ENCODE data around the gene ARL13A. TPM values are rescaled to one million over a fixed set of nuclear protein-coding genes. Genes with fewer than 3 reads are reported as not detected.

ARL13A gene
- polyA plus RNA-seq (2013, experiment 1 of 2), result not detected
- polyA plus RNA-seq (2013, experiment 2 of 2), result not detected

DNA sequence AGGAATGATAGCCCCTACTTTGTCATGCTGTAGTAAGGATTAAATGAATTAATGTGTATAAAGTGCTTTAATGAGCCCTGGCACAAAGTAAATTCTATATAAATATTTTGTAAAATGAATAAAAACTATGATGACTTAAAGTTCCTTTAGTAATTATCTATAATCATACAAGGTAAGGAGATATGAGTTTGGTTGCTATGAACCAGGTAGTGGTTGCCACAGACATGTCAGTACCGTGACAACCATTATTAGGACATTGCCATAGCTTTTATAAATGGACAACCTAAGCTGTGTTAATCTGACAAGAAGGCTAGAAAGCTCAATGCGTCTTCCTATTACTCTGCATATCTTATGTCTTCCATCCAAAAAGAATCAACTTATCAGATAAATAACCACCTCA is at the start of gene ARL13A:
Gene ARL13A, plus strand, starts transcription at position 301 of the 400 bp plus-strand sequence. CDS start 3,982 bp downstream, outside the sequence.
- H3K27ac ChIP-seq (ENCODE audit: low read depth, low read length, severe bottlenecking), result no peak within 1 kb of the TSS
- WGBS, 2 experiments (ENCODE audit: insufficient coverage in 2 of 2), result 100% methylated on average over 1 of the region's 2 CpGs; no CpG with 5 or more reads in 1 of the 2 experiments
- no peaks in the 10 kb centered on the region for H3K9me3 ChIP-seq (ENCODE audit: control insufficient read depth, low read length)
- H3K4me3 ChIP-seq (ENCODE audit: extremely low read depth, insufficient read depth, low read length, poor library complexity, severe bottlenecking), result no peak within 1 kb of the TSS
- no peaks in the 10 kb centered on the region for H3K4me1 ChIP-seq (ENCODE audit: control insufficient read depth, insufficient read depth, low read length, poor library complexity, severe bottlenecking)
- H3K36me3 ChIP-seq (ENCODE audit: control insufficient read depth, insufficient read depth, low read length), result no peaks in the 10 kb centered on the region

DNA sequence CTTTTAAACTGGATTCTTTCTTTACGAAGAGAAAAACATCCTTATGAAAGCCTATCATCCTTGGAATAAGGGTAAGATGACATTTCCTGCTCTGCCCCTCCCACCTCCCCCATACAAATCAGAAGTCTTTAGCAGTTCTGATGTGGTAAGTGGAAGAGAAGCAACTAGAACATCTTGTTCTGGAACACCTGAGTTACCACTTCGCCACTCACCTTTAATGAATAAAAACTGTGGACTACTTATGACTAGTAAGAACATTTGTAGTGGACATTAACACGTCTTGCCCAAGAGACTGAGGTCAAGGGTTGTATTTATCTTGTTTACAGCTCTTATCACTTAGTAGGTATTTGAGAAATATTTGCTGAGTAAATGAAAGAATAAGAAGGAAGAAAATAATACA is 45.1 kb upstream of the ARL13A start:
- H3K9me3 ChIP-seq (ENCODE audit: control insufficient read depth, low read length), result no peaks in the 10 kb centered on the region
- no peaks in the 10 kb centered on the region for H3K4me1 ChIP-seq (ENCODE audit: control insufficient read depth, insufficient read depth, low read length, poor library complexity, severe bottlenecking)
- WGBS, 2 experiments (ENCODE audit: insufficient coverage in 2 of 2), result no CpG with 5 or more reads among the region's 3 CpGs
- no peak overlapping the region for H3K4me3 ChIP-seq (ENCODE audit: extremely low read depth, insufficient read depth, low read length, poor library complexity, severe bottlenecking)
- H3K36me3 ChIP-seq (ENCODE audit: control insufficient read depth, insufficient read depth, low read length), result no peaks in the 10 kb centered on the region
- H3K27ac ChIP-seq (ENCODE audit: low read depth, low read length, severe bottlenecking), result no peak overlapping the region

GRCh38 chrX:100926453-100926852 is 43.1 kb upstream of the ARL13A start:
- WGBS, 2 experiments (ENCODE audit: insufficient coverage in 2 of 2), result no CpG with 5 or more reads among the region's 2 CpGs
- no peaks in the 10 kb centered on the region for H3K4me1 ChIP-seq (ENCODE audit: control insufficient read depth, insufficient read depth, low read length, poor library complexity, severe bottlenecking)

GRCh38 chrX:100928660-100929613 is 40.6 kb upstream of the ARL13A start, which contains the start of gene XKRX:
XKRX (minus strand) TSS chrX:100928917; CDS start chrX:100928304, 613 bp downstream.
- Histone ChIP-seq H3K27ac (ENCODE audit: low read depth, low read length, severe bottlenecking) (no peak within 1 kb of the TSS), H3K4me1 (ENCODE audit: control insufficient read depth, insufficient read depth, low read length, poor library complexity, severe bottlenecking) (no peaks in the 10 kb centered on the region), H3K4me3 (ENCODE audit: extremely low read depth, insufficient read depth, low read length, poor library complexity, severe bottlenecking) (peak within 1 kb of the TSS; percentile 28), H3K36me3 (ENCODE audit: control insufficient read depth, insufficient read depth, low read length) (no peaks in the 10 kb centered on the region), H3K9me3 (ENCODE audit: control insufficient read depth, low read length) (peaks cover 4% of the 10 kb centered on the region)
- WGBS, 2 experiments (ENCODE audit: insufficient coverage in 2 of 2), result 0 to 1% methylated on average over 20 to 21 of the region's 51 CpGs

More at GRCh38 chrX:100926453-100926852, 43.1 kb upstream of the ARL13A start:
- Histone ChIP-seq H3K9me3 (ENCODE audit: control insufficient read depth, low read length) (peaks cover 3% of the 10 kb centered on the region), H3K36me3 (ENCODE audit: control insufficient read depth, insufficient read depth, low read length) (no peaks in the 10 kb centered on the region), H3K4me3 (ENCODE audit: extremely low read depth, insufficient read depth, low read length, poor library complexity, severe bottlenecking) (no peak overlapping the region), H3K27ac (ENCODE audit: low read depth, low read length, severe bottlenecking) (no peak overlapping the region)

GRCh38 chrX:100931218-100931924 is 38.1 kb upstream of the ARL13A start:
- WGBS, 2 experiments (ENCODE audit: insufficient coverage in 2 of 2), result 100% methylated on average over 1 of the region's 4 CpGs

DNA sequence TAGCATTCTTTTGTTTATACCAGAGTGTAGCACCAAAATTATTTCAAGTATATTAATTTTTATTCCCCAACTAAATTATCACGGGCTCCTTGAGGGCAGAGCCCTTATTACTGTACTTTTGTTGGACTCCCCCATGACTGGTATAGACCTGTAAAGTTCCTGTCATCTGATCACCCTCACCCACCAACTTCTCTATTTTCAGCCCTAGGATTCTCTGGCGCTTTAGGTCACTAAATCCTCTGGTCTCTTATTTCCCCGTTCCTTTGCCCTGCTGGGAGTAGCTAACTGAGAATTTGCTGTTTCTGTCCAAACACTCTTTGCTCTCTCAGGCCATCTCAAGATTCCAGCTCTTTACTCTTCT is 37.6 kb upstream of the ARL13A start:
- WGBS, 2 experiments (ENCODE audit: insufficient coverage in 2 of 2), result 100% methylated on average over 1 of the region's 3 CpGs; no CpG with 5 or more reads in 1 of the 2 experiments
- no peak overlapping the region for H3K27ac ChIP-seq (ENCODE audit: low read depth, low read length, severe bottlenecking)
- H3K4me1 ChIP-seq (ENCODE audit: control insufficient read depth, insufficient read depth, low read length, poor library complexity, severe bottlenecking), result no peaks in the 10 kb centered on the region
- no peak overlapping the region for H3K4me3 ChIP-seq (ENCODE audit: extremely low read depth, insufficient read depth, low read length, poor library complexity, severe bottlenecking)
- H3K36me3 ChIP-seq (ENCODE audit: control insufficient read depth, insufficient read depth, low read length), result no peaks in the 10 kb centered on the region
- peaks cover 4% of the 10 kb centered on the region for H3K9me3 ChIP-seq (ENCODE audit: control insufficient read depth, low read length)

More at GRCh38 chrX:100931218-100931924, 38.1 kb upstream of the ARL13A start:
- Histone ChIP-seq H3K4me1 (ENCODE audit: control insufficient read depth, insufficient read depth, low read length, poor library complexity, severe bottlenecking) (no peaks in the 10 kb centered on the region), H3K27ac (ENCODE audit: low read depth, low read length, severe bottlenecking) (no peak overlapping the region), H3K36me3 (ENCODE audit: control insufficient read depth, insufficient read depth, low read length) (no peaks in the 10 kb centered on the region), H3K9me3 (ENCODE audit: control insufficient read depth, low read length) (peaks cover 4% of the 10 kb centered on the region), H3K4me3 (ENCODE audit: extremely low read depth, insufficient read depth, low read length, poor library complexity, severe bottlenecking) (no peak overlapping the region)

DNA sequence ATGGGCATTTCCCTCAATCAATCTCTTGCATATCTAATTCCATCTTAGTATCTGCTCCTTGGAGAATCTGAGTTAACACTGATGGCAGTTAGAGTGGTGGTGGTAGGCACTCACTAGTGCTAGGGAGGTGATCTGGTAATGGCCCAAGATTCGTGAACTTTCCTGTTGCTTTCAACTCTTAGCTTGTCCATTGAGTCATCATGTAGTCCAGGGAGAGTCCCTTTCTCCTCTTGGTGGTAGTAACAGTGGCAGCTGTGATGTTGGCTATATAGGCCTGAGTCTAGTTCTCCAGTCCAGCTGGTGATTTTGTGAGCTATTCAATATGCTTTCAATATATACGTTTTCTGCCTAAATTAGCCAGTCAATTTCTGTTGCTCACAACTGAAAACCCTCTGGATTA is 33.7 kb upstream of the ARL13A start:
- H3K4me1 ChIP-seq (ENCODE audit: control insufficient read depth, insufficient read depth, low read length, poor library complexity, severe bottlenecking), result no peaks in the 10 kb centered on the region
- peaks cover 4% of the 10 kb centered on the region for H3K9me3 ChIP-seq (ENCODE audit: control insufficient read depth, low read length)
- H3K27ac ChIP-seq (ENCODE audit: low read depth, low read length, severe bottlenecking), result no peak overlapping the region
- WGBS, 2 experiments (ENCODE audit: insufficient coverage in 2 of 2), result 67 to 83% methylated on average over 1 of the region's 2 CpGs
- H3K36me3 ChIP-seq (ENCODE audit: control insufficient read depth, insufficient read depth, low read length), result no peaks in the 10 kb centered on the region
- no peak overlapping the region for H3K4me3 ChIP-seq (ENCODE audit: extremely low read depth, insufficient read depth, low read length, poor library complexity, severe bottlenecking)

- 33% methylated on average over 1 of the region's 4 CpGs; no CpG with 5 or more reads in 1 of the 2 experiments for WGBS, 2 experiments (ENCODE audit: insufficient coverage in 2 of 2)
- Histone ChIP-seq H3K27ac (ENCODE audit: low read depth, low read length, severe bottlenecking) (no peak overlapping the region), H3K36me3 (ENCODE audit: control insufficient read depth, insufficient read depth, low read length) (no peaks in the 10 kb centered on the region), H3K4me1 (ENCODE audit: control insufficient read depth, insufficient read depth, low read length, poor library complexity, severe bottlenecking) (no peaks in the 10 kb centered on the region), H3K4me3 (ENCODE audit: extremely low read depth, insufficient read depth, low read length, poor library complexity, severe bottlenecking) (no peak overlapping the region), H3K9me3 (ENCODE audit: control insufficient read depth, low read length) (no peaks in the 10 kb centered on the region)
Measured at GRCh38 chrX:100939333-100939732, 30.2 kb upstream of the ARL13A start.

DNA sequence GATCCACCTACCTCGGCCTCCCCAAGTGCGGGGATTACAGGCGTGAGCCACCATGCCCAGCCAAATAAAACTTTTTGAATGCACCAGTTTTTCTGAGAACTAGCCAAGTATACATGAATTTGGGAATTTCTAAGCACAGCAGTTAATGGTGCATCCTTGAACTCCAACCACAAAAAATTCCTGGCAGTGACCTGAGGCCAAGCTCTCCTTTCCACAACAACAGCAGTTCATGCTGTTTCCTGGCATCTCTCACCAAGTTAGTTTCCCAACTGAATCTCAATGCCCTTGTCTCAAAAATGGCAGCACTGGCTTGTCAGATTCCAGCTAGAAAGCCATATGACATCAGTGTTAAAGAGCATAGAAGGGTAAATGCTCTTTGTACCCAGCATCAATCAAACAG is 24.9 kb upstream of the ARL13A start:
- Histone ChIP-seq H3K4me3 (ENCODE audit: extremely low read depth, insufficient read depth, low read length, poor library complexity, severe bottlenecking) (no peak overlapping the region), H3K4me1 (ENCODE audit: control insufficient read depth, insufficient read depth, low read length, poor library complexity, severe bottlenecking) (no peaks in the 10 kb centered on the region), H3K27ac (ENCODE audit: low read depth, low read length, severe bottlenecking) (no peak overlapping the region), H3K9me3 (ENCODE audit: control insufficient read depth, low read length) (no peaks in the 10 kb centered on the region), H3K36me3 (ENCODE audit: control insufficient read depth, insufficient read depth, low read length) (no peaks in the 10 kb centered on the region)
- no CpG with 5 or more reads among the region's 3 CpGs for WGBS, 2 experiments (ENCODE audit: insufficient coverage in 2 of 2)

DNA sequence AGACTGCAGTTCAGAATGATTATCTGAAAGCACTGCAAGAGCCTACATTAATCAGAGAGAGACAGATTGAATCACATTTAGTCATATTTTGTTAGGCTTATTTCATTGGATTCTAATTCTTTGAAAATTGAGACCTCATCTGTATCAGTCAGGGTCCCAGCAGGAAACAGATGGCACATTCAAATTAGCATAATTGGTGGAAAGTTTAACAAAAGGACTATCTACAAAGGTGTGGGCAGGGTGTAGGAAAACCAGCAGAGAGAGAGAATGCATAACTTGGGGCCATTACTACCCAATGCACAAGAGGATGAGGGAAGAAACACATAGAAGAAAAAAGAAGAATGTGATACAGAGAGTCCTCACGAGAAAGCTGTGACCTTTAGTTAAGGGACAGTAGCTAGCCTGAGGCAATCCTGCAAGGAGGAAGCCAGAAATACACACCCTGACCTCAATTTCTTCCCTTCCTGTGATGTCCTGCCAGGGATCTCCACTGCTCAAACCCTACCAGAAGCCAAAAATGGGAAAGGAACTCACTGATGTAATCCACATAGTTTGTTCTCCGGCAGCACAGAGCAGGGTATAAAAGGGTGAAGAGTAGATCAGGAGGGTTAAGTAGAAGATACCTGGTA is 23.1 kb upstream of the ARL13A start:
- WGBS, 2 experiments (ENCODE audit: insufficient coverage in 2 of 2), result 40% methylated on average over 1 of the region's 2 CpGs; no CpG with 5 or more reads in 1 of the 2 experiments
- Histone ChIP-seq H3K27ac (ENCODE audit: low read depth, low read length, severe bottlenecking) (no peak overlapping the region), H3K4me3 (ENCODE audit: extremely low read depth, insufficient read depth, low read length, poor library complexity, severe bottlenecking) (no peak overlapping the region), H3K4me1 (ENCODE audit: control insufficient read depth, insufficient read depth, low read length, poor library complexity, severe bottlenecking) (no peaks in the 10 kb centered on the region), H3K9me3 (ENCODE audit: control insufficient read depth, low read length) (no peaks in the 10 kb centered on the region), H3K36me3 (ENCODE audit: control insufficient read depth, insufficient read depth, low read length) (no peaks in the 10 kb centered on the region)
